Measurements from ENCODE around the gene ARHGDIA.

Gene ARHGDIA

DNA sequence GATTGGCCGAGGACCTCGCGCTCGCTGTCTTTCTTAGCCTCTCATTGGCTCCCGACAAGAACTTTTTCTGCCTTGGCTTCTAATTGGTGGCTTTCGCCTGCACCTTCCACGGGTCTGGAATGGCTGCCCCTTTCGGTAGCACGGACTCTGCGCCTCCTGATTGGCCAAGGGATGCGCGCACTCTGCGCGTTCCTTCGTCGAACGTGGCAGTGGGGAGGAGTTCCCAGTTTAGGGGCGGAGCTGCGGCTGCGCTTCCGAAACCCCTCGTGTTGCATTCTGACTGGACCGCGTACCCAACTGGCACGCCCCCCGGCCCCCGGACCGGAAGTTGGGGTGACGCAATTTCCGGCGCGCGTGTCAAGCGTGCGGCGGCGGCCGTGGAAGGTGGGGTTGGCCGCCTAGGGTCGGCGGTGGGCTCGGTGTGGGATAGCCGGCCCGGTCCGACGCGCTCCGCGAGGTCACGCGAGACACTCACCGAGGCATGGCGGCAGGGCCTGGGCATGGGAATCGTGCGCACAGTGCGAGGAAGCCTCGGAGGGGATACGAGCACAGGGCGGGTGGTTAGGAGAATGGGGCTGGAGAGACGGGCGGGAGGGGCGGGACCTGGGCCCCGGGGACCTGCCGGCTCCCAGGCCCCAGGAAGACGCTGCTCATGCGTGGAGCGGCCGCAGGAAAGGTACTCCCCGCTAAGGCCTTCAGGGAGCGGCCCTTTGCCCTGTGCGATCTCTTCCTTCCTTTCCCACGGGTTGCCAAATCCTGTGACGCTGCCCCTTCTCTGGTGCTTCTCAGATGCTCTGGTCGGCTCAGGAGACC, 10.2 kb downstream of the ARHGDIA start:
- peak; percentile 99 for DNase-seq

DNA sequence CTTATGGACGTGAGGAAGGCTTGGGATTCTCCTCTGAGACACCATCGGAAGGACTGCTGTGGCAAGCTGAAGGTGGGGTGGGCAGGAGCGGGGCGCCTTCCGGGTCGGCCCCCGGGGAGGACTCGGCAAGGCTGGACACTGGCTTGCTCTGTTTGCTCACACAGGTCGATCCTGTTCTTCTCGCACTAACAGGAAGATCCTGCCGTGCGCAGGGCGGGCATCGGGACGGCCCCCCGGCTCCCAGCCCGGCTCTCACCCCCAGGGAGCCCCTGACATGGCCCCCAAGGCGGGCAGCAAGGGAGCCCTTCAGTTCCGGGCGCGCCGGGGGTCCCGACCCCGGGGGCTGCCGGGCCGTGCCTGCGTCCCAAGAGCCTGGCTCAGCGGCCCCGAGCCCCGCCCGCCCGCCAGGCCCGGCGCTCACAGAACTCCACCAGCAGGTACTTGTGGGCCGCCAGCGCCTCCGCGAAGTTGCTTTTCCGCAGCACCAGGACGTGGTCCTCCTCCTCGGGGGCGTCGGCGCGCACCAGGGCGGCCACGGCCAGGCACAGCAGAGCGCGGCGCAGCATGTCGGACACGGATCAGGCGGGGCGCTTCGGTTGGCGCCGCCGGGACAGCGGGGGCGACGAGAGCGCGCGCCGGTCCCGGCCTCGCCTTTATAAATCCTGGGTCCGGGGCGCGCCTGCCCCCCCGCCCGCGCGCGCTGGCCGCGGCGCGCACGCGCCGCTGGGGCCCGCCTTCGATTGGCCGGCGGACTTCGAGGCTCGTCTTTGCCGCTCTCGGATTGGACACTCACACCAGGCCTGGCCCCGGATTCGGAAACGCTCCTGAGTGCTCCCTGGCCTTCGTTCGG, 11.0 kb downstream of the ARHGDIA start, which contains the start of gene P4HB:
Gene P4HB, minus strand, starts transcription at position 630 of the 850 bp plus-strand sequence. Its CDS starts 64 bp downstream, at position 566.
- DNase-seq, result peak; percentile 39

DNA sequence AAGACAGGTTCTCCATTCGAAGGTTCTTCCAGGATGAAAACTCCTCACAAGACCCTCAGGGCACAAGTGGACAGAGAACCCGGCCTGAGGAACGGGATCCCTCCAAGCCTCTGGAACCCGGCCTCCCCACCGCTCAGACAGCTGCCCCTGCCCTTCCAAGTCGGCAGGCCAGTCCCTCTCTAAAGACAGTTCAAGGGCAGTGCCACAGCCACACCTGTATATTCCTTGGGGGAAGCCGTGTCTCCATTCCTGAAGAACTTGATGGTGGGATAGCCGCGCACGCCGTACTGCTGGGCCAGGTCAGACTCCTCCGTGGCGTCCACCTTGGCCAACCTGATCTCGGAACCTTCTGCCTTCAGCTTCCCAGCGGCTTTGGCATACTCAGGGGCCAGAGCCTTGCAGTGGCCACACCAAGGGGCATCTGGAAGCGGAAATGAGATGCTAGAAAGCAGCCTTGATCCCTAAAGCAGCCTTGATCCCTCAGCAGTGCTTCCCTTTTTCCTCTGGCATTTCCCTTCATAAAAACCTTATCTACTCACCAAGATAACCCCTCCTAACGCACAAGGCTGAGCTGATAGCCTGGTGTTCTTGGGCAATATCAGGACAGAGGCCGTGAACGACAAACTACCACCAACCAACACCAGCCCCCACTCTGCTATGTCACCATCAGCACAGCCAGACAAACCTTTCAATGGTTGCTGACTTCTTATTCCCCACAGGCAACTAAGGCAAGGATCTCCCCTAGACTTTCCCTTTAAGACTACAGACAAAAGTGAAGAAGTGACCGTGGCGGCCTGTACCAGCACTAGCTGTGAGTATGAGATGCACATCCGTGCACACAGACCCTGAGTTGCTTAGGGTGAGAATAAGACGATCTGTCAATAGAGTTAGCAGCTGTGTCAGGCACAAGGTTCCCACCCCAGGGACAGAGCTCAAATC, 11.9 kb downstream of the ARHGDIA start:
- no peak for DNase-seq

DNA sequence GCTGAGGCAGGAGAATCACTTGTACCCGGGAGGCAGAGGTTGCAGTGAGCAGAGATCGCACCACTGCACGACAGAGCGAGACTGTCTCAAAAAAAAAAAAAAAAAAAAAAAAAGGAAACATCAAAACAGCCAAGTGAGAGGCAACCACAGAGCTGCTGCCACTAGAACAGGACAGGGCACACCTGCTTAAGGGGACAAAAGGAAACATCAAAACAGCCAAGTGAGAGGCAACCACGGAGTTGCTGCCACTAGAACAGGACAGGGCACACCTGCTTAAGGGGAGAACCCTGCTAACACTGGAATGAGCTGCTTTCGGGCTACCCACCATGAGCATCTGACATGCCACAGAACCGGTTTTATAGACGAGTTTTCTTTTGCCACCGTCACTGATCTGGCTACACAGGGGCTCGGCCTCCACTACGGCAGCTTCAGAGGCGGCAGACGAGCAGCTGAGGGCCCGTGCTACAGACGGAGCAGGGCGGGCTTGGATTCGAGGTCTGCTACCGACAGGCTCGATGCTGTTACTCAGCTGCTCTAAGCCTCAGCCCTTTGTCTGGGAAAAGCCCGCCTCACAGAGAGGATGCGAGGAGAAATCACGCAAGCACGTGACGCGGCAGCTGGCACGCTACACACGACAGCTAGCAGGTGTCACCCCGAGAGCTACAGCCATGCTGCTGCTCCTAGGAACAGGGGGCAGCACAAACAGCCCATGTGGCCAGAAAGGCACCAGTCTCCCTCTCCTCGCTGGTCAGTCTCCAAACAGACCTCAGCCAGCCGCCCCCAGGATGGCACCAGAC, 12.8 kb downstream of the ARHGDIA start:
- DNase-seq, result no peak

DNA sequence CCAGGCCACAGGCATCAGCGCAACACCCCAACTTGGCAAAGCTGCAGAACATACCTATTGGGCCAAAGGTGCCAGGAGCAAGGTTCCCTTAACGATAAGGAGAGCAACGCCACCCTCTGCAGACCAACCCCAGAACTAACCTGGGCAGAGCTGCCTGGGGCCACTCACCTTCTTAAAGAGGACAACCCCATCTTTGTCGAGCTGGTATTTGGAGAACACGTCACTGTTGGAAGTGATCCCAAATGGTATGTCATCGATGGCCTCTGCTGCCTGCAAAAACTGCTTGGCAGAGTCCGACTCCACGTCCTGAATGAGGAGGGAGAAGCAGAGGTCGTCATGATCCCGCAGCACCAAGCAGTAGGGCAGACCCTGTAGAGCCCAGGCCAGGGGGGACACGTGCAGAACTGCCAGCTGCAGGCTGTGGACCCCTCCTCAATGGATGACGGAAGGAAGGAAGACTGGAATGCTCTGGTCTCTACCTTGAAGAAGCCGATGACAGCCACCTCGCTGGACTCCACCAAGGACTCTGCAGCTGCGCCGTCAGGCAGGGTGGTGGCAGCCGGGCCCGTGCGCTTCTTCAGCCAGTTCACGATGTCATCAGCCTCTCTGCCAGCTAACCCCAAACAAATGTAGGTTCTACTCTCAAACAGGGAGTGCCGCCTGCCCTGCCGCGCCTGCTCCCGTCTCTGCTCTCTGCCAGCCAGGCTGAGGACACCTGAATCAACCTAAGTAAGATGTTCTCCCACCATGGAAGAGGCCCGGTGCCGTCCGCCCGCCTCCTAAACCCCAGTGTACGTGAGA, 16.0 kb downstream of the ARHGDIA start:
- no peak for DNase-seq

DNA sequence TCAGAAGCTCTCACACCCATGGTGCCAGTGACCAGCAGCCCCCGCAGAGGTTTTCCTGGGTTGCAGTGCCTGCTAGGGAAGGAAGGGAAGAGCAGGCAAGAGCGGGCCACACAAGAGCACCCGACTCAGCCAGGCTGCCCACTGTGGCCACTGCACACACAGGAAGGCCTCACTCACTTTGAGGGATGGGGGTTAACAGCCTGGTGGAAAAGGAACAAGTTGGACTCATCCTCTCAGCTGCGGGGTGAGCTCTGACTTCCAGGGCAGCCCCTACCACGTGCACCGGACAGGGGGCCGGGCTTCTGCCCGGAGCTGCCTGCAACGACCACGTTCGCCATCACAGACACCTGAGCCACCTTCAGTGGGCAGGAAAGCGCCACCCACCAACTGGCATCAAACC, 18.9 kb downstream of the ARHGDIA start:
- no peak for DNase-seq

DNA sequence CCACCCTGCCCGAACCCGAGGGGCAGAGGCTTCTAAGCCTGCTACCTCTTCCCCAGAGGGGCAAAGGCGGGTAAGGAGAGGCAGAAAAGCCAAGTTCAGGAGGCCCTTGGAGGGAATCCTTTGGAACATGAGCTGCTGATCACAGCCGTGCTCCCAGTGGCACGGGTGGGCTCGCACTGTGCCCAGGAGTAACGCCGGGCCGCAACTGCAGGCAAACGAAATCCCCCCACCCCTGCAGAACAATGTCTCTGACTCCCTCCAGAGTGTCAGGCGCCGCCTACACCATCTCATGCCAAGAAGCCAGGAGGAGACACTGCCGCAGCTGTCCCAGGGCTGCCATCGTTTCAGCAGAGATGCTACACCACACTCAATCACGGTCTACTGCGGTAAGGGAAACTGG, 19.7 kb downstream of the ARHGDIA start:
- DNase-seq, result no peak

DNA sequence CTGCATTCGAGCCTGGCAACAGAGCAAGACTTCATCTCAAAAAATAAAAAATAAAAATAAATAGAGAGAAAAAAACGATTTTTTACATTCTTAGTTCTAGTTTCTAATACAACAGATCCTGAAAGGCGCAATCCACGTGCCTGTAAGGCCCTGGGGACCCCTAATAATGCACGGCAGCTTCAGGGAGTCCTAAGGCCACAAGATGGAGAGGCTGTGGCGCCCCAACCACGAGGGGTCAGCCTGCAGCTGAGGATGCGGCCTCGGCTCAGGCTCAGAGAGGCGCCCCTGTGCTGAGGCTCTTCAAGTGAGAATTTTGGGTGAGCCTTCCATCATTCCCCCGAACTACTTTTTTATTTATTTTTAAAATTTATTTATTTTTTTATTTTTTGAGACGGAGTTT, 21.7 kb downstream of the ARHGDIA start:
- DNase-seq, result no peak

DNA sequence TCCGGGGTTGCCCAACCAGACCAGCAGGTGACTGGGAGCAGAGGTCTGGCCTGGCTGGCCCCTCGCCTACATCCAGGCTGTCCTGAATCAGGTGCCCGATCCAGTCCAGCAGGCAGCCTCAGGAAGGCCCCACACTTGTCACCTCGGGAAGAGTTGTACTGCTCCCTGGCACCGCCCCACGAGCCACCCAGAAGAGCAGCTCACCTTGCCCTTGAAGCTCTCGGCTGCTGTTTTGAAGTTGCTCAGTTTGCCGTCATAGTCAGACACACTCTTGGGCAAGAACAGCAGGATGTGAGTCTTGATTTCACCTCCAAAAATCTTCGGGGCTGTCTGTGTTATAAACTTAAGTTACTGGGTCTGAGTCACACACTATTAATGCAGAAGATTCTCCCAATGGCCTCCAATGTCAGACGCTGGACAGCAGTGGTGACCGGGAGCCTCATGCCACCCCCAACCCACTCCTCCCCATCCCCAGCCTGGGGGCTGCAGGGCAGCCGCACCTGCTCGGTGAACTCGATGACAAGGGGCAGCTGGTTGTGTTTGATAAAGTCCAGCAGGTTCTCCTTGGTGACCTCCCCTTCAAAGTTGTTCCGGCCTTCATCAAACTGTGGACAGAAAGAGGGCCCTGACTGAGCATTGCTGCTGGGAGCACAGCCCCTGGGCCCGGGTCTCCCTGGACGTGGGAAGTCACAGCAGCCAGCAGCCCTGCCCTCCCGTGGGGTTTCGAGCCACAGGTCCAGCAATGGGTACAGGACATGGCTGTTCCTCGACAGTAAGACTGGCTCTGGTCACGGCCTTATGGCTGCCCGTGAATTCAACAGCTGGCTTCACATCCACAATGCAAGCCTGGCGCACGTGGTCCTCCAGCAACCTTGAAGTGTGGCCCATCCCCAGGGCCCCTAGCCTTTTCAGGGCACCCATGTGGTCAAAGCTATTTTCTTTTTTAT, 24.1 kb downstream of the ARHGDIA start:
- no peak for DNase-seq

DNA sequence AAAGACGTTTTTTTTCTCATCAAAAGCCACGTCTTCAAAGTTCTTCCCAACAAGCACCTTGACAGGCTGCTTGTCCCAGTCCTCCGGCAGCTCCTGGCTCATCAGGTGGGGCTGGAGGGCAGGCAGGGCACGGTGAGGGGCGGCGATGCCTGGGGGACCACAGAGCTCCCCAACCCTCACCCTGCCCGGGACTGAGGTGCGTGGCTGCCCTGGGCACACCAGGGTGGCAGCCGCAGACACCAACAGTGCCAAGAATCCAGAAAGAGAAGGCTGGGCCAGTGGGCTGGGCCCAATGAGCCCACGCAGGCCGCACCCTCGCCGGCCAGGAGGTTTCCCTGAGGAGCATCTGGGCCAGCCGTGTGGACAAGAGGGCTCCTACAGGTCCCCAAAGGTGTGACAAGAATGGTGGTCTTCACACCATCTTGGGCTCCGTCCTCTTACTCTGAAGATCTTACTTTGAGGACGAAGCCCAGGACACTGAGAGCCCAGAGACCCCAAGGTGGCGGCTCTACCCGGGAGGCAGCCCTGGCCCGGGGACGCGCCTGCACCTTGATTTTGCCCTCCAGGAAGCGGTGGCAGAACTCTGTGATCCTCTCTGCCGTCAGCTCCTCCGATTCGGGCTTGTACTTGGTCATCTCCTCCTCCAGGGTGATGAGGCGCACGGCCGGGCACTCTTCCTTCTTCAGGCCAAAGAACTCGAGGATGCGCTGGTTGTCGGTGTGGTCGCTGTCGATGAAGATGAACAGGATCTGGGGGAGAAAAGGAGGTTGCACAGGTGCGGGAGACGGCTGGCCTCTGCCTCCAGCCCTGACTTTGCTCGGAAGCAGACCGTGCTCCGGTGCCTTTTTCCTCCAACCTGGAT, 25.0 kb downstream of the ARHGDIA start:
- DNase-seq, result no peak

DNA sequence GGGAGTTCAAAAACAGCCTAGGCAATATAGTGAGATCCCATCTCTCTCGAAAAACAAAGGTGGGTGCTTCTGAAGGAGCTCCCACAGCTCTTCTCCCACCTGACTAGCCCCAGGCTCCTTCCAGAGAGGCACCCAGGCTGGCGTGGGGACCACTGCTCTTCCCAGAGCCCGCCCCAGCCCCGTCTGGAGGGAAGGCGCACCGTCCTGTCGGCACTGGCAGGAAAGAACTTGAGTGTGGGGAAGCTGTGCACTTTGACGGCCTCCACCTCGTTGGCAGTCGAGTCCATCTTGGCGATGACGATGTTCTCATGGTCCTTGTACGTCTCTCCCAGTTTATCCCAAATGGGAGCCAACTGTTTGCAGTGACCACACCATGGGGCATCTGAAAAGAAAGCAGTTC, 25.8 kb downstream of the ARHGDIA start:
- no peak for DNase-seq

DNA sequence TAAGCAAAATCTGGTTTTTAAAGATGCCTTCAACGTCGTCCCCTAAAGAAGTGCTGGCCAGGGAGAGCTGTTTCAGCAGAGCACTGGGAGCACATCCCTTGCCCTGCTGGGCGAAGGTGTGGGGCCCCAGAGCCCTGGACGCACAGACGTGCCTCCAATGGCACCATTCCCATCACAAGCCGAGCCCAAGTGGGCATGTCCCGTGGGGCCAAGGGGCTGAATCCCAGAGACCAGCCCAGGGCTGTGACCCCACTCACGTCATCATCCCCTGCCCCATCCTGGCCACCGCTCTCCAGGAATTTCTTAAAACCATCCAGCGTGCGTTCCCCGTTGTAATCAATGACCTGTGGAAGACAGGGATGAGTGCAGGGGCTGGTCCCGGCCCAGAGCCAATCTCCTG, 26.2 kb downstream of the ARHGDIA start:
- no peak for DNase-seq

DNA sequence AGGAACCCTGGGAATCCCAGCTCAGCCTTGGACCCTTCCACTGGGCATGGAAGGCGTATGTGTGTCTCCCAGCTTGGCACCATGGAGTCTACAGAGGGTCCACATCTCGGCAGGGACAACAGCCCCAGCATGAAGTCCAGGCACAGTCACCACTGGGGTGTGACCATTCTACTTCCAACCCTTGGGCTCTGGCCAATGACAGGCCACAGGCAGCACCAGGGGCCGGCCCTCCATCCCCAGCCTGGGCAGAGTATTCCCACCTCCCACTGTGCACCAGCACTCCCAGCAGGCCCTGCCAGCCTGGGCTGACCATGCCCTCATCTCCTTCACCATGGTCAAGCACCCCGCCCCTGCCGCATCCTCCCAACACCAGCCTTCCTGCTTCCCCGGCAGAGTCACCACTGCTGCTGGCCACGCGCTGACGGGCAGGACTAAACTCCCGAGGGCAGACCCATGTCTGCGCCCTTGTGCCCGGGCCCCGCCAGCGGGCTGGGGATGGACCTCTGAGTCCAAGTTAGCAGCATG, 26.7 kb downstream of the ARHGDIA start:
- DNase-seq, result no peak

DNA sequence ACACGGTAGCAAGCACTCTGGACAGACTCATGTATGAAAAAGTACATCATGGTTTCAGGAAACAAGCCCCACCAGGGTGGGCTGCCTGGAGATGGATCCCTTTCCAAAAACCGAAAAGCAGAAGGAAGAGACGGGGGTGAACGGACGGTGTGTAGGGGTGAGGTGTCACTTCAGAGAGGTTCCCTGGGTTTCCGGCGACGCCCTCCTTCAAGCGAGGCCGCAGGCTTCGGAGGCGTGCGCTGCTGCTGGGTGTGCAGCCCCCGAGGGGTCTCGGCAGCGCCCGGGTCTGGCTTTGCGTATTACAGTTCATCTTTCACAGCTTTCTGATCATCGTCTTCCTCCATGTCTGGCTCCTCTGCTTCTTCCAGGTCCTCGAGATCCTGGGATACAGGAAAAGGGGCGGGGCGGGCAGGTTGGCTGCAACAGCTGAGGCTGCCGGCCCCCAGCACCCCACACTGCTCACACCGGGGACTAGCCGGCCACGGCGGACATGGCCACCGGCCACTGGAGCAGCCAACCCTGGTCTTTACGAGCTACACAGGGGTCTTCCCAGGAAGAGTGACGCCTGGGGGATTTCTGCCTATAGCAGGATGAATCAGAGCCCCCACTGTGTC, 27.3 kb downstream of the ARHGDIA start:
- no peak for DNase-seq

DNA sequence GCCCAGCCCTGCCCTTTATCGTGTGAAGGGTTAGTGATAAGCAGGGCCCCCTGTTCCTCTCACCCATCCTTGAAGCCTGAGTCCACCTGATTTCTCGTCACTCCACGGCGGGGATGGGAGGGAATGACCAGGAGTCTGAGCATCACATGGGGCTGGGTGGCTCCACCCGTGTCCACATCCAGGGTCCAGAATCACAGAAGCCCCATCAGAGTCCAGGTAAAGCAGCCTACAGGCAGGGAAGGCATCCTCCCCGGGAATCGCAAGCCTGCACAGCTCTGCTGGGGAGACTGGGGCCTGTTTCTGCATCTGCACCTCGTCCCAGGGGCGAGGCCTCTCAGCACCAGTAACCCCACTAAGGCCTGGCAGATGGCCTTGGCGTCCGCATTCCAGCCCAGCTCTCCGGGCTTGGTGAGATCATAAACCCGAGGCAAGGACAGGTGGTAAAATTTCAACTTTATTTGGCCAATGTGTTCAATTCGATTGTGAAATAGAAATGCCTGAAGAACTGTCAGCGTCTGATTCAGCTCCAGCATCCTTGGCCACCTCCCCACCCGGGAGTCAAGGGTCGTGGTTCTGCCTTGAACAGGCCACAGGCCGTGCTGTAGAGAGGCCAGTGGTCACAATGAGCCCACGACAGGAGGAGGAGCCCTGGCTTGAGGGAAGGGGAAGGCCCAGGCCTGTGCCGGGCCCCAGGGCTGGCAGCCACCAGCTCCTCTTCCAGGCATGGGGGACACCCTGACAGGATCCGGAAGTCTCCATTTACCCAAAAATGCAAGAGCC, 28.2 kb downstream of the ARHGDIA start:
- no peak for DNase-seq

DNA sequence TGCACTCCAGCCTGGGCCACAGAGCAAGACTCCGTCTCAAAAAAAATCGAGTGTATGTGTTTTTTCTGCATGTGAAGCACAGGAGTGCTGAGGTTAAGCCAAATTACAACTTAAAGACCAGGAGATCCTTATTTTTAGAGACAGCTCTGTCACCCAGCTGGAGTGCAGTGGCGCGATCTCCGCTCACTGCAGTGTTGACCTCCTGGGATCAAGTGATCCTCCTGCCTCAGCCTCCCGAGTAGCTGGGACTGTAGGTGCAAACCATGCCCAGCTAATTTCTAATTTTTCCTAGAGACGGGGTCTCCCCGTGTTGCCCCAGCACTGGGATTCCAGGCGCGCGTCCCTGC, 28.8 kb downstream of the ARHGDIA start:
- DNase-seq, result no peak

DNA sequence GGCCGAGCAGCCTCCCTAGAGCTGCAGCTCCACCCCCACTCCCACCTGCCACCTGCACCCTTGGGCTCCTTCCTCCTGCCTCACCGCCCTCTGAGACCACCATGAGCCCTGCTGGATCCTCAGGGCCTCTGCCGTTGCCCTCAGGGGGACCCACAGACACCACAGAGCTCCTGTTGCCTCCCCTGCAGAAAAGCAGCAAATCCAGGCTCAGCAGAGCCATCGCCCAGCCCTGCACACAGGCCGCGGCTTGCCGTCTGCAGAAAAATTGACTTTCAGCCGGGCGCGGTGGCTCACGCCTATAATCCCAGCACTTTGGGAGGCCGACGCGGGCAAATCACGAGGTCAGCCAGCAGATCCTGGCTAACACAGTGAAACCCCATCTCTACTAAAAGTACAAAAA, 29.3 kb downstream of the ARHGDIA start:
- DNase-seq, result no peak
